GM23338 (cell line): ENCODE measurements around the gene DDX59. TPM values are rescaled to one million over a fixed set of nuclear protein-coding genes. Genes with fewer than 3 reads are reported as not detected.

Source experiments
- ATAC-seq: fragments of 200-7000 bp; cut with Tn5 transposase; 3 replicates; pipeline ENCODE4 v1.9.1; 2020
- DNase-seq: peaks from one replicate; pipeline ENCODE4 v3.0.0-alpha.2; 2015; ENCODE audit warnings: low spot score
- H2AFZ ChIP-seq: fragments of 200-600 bp; sonication (generic); 2 replicates; pipeline ENCODE4 v1.8.0; 2016; ENCODE audit warnings: antibody characterized with exemption, mild to moderate bottlenecking, moderate library complexity
- H3F3A ChIP-seq: fragments of 200-600 bp; sonication (generic); replicated peaks from 2 replicates; pipeline ENCODE4 v1.8.0; 2017; ENCODE audit warnings: antibody characterized with exemption, mixed run types, low read depth
- H3K27ac ChIP-seq: fragments of 200-600 bp; sonication (generic); 2 replicates; pipeline ENCODE4 v1.6.1; 2016; ENCODE audit warnings: low read depth
- H3K27me3 ChIP-seq: fragments of 200-600 bp; sonication (generic); 2 replicates; pipeline ENCODE4 v1.8.0; 2016; ENCODE audit warnings: mild to moderate bottlenecking, mixed run types, moderate library complexity; ENCODE audit not compliant: insufficient read depth
- H3K36me3 ChIP-seq: fragments of 200-600 bp; sonication (generic); 2 replicates; pipeline ENCODE4 v1.8.0; 2016; ENCODE audit warnings: mild to moderate bottlenecking; ENCODE audit not compliant: insufficient read depth
- H3K4me1 ChIP-seq: fragments of 200-600 bp; sonication (generic); 2 replicates; pipeline ENCODE4 v1.8.0; 2016; ENCODE audit warnings: mild to moderate bottlenecking, moderate library complexity; ENCODE audit not compliant: insufficient read depth
- H3K4me2 ChIP-seq: fragments of 200-600 bp; sonication (generic); 2 replicates; pipeline ENCODE4 v1.7.1; 2017; ENCODE audit warnings: mixed run types
- H3K4me3 ChIP-seq: fragments of 200-600 bp; sonication (generic); 2 replicates; pipeline ENCODE4 v1.6.1; 2016; ENCODE audit warnings: mixed run types
- H3K79me2 ChIP-seq: fragments of 200-600 bp; sonication (generic); replicated peaks from 2 replicates; pipeline ENCODE4 v1.8.0; 2017; ENCODE audit warnings: mild to moderate bottlenecking; ENCODE audit not compliant: insufficient read depth
- H3K9me2 ChIP-seq: fragments of 200-600 bp; sonication (generic); 2 replicates; pipeline ENCODE4 v1.8.0; 2017; ENCODE audit not compliant: insufficient read depth
- H4K20me1 ChIP-seq: fragments of 200-600 bp; sonication (generic); replicated peaks from 2 replicates; pipeline ENCODE4 v1.8.0; 2017; ENCODE audit warnings: mild to moderate bottlenecking; ENCODE audit not compliant: insufficient read depth
- H3K27ac Mint-ChIP-seq: 2 replicates; pipeline ENCODE4 v1.8.0; 2020; ENCODE audit warnings: inconsistent platforms, mild to moderate bottlenecking, moderate library complexity, mixed read lengths
- H3K27me3 Mint-ChIP-seq: 3 replicates; pipeline ENCODE4 v1.8.0; 2022; ENCODE audit warnings: low read depth, mild to moderate bottlenecking, moderate library complexity, mixed read lengths, inconsistent platforms; ENCODE audit not compliant: insufficient read depth, poor library complexity
- H3K36me3 Mint-ChIP-seq: 3 replicates; pipeline ENCODE4 v1.8.0; 2021; ENCODE audit warnings: low read depth, mild to moderate bottlenecking, inconsistent platforms, moderate library complexity, mixed read lengths
- H3K4me1 Mint-ChIP-seq: 3 replicates; pipeline ENCODE4 v1.8.0; 2020; ENCODE audit warnings: mild to moderate bottlenecking, inconsistent platforms, mixed read lengths
- H3K4me3 Mint-ChIP-seq: 3 replicates; pipeline ENCODE4 v1.8.0; 2021; ENCODE audit warnings: moderate library complexity, mild to moderate bottlenecking, inconsistent platforms, mixed read lengths
- H3K9me3 Mint-ChIP-seq: 3 replicates; pipeline ENCODE4 v1.8.0; 2020; ENCODE audit warnings: moderate library complexity, mild to moderate bottlenecking, inconsistent platforms, mixed read lengths
- EZH2 ChIP-seq: fragments of 200-600 bp; sonication (generic); IDR thresholded peaks from one replicate; pipeline ENCODE4 v1.8.0; 2017; ENCODE audit warnings: antibody characterized with exemption, mild to moderate bottlenecking, low read depth; ENCODE audit not compliant: unreplicated experiment
- JUNB ChIP-seq: IDR thresholded peaks from one replicate; pipeline ENCODE4 v1.6.1; 2016; ENCODE audit warnings: antibody characterized with exemption; ENCODE audit not compliant: unreplicated experiment
- POLR2AphosphoS5 ChIP-seq: IDR thresholded peaks from 2 replicates; pipeline ENCODE4 v1.6.1; 2016; ENCODE audit warnings: antibody characterized with exemption, low read depth
- ZNF462 ChIP-seq: fragments of 250-450 bp; sonication (Bioruptor Pico); IDR thresholded peaks from 2 replicates; pipeline ENCODE4 v1.5.0; 2020; ENCODE audit warnings: mild to moderate bottlenecking, moderate library complexity
- polyA plus RNA-seq: library from polyadenylated mRNA; unstranded; fragments of >200 nt; fragmentation: Nextera tagmentation; extraction: Ambion mirVana; gene quantifications from 2 replicates; pipeline ENCODE4 v1.2.1, GENCODE V29; 2016
- total RNA-seq: library from RNA; depleted of rRNA; stranded (reverse); fragments of >200 nt; shearing (Covaris generic); gene quantifications from 2 replicates; pipeline ENCODE4 v1.2.3, GENCODE V29; 2014
- TF ChIP-seq, protein P1 (sequence below): IDR thresholded peaks from one replicate; pipeline ENCODE4 v1.6.1; 2018; ENCODE audit warnings: antibody characterized with exemption; ENCODE audit not compliant: unreplicated experiment

The DDX59 gene
- total and polyA plus RNA-seq, 2 experiments from 2014 or later = 14.7 to 15.7 TPM

GRCh38 chr1:200708161-200708560 lies 38.5 kb upstream of the DDX59 start:
- Mint-ChIP-seq H3K27me3 (peaks cover 3% of the 10 kb centered on the region), H3K27ac (no peak overlapping the region), H3K36me3 (no peaks in the 10 kb centered on the region), H3K9me3 (no peaks in the 10 kb centered on the region), H3K4me3 (no peak overlapping the region), H3K4me1 (no peaks in the 10 kb centered on the region)
- H3K79me2 ChIP-seq = no peaks in the 10 kb centered on the region
- H3K4me1 ChIP-seq = no peaks in the 10 kb centered on the region
- no peak for DNase-seq
- H3K27ac ChIP-seq = no peak overlapping the region
- H3K36me3 ChIP-seq = no peaks in the 10 kb centered on the region
- no peaks in the 10 kb centered on the region for H3F3A ChIP-seq
- TF ChIP-seq EZH2 (no peak), JUNB (no peak), POLR2AphosphoS5 (no peak), ZNF462 (CRISPR knock-in tag) (no peak)
- TF ChIP-seq, protein P1, sequence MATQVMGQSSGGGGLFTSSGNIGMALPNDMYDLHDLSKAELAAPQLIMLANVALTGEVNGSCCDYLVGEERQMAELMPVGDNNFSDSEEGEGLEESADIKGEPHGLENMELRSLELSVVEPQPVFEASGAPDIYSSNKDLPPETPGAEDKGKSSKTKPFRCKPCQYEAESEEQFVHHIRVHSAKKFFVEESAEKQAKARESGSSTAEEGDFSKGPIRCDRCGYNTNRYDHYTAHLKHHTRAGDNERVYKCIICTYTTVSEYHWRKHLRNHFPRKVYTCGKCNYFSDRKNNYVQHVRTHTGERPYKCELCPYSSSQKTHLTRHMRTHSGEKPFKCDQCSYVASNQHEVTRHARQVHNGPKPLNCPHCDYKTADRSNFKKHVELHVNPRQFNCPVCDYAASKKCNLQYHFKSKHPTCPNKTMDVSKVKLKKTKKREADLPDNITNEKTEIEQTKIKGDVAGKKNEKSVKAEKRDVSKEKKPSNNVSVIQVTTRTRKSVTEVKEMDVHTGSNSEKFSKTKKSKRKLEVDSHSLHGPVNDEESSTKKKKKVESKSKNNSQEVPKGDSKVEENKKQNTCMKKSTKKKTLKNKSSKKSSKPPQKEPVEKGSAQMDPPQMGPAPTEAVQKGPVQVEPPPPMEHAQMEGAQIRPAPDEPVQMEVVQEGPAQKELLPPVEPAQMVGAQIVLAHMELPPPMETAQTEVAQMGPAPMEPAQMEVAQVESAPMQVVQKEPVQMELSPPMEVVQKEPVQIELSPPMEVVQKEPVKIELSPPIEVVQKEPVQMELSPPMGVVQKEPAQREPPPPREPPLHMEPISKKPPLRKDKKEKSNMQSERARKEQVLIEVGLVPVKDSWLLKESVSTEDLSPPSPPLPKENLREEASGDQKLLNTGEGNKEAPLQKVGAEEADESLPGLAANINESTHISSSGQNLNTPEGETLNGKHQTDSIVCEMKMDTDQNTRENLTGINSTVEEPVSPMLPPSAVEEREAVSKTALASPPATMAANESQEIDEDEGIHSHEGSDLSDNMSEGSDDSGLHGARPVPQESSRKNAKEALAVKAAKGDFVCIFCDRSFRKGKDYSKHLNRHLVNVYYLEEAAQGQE = no peak
- H3K27me3 ChIP-seq = no peaks in the 10 kb centered on the region
- no peak overlapping the region for H2AFZ ChIP-seq
- no peaks in the 10 kb centered on the region for H3K9me2 ChIP-seq
- no peaks in the 10 kb centered on the region for H4K20me1 ChIP-seq
- H3K4me2 ChIP-seq = no peak overlapping the region
- no peak overlapping the region for H3K4me3 ChIP-seq
- ATAC-seq = no peak
